K562 (cell line): ENCODE measurements around the gene NR3C1.
A peak's percentile ranks its signal among the peaks of the same experiment; 100 is the strongest.

ENCODE experiments used
- CREB1 ChIP-seq, 2 experiments: sonication (generic) in 1 of 2; formaldehyde crosslinking in 1 of 2; IDR thresholded peaks; 2 replicates each; pipeline versions ENCODE4 v1.6.1 to v1.8.0; 2012 to 2022; ENCODE audit warnings: inconsistent platforms in 1 of 2, mild to moderate bottlenecking in 1 of 2, missing genetic modification reagents in 1 of 2, moderate library complexity in 1 of 2
- FIP1L1 ChIP-seq: fragments of 200-400 bp; formaldehyde crosslinking; IDR thresholded peaks from 2 replicates; pipeline ENCODE4 v1.6.1; 2018; ENCODE audit warnings: mild to moderate bottlenecking, low read depth, low read length; ENCODE audit not compliant: poor library complexity, severe bottlenecking
- HCFC1 ChIP-seq: IDR thresholded peaks from 2 replicates; pipeline ENCODE4 v1.6.1; 2012; ENCODE audit warnings: low read depth, low read length, improper control_type of control experiment
- JUN ChIP-seq, 2 experiments: sonication (generic) in 1 of 2; formaldehyde crosslinking in 1 of 2; IDR thresholded peaks; 2 replicates each; pipeline versions ENCODE4 v1.6.1 to v1.8.0; 2012 to 2022; ENCODE audit warnings: borderline replicate concordance in 2 of 2, mild to moderate bottlenecking in 2 of 2, improper control_type of control experiment in 1 of 2, low read depth in 1 of 2, low read length in 1 of 2, missing genetic modification reagents in 1 of 2
- NCOA2 ChIP-seq, 2 experiments: fragments of 450-650 bp; IDR thresholded peaks; 2 replicates each; pipeline ENCODE4 v1.6.1; 2018; ENCODE audit warnings: mild to moderate bottlenecking in 2 of 2, moderate library complexity in 1 of 2; ENCODE audit not compliant: partially characterized antibody in 2 of 2
- NRF1 ChIP-seq, 2 experiments: fragments of 450-650 bp; IDR thresholded peaks in 1 of 2; conservative IDR thresholded peaks in 1 of 2; 2 replicates each; pipeline ENCODE4 v1.6.1; 2014; ENCODE audit warnings: mild to moderate bottlenecking in 2 of 2
- PRMT5 ChIP-seq: sonication (generic); formaldehyde crosslinking; IDR thresholded peaks from 2 replicates; pipeline ENCODE4 v1.5.0; 2020; ENCODE audit warnings: missing genetic modification reagents
- YY1 ChIP-seq, 3 experiments: IDR thresholded peaks; 2 replicates each; pipeline ENCODE4 v1.6.1; 2011; ENCODE audit warnings: low read length in 2 of 3, mild to moderate bottlenecking in 2 of 3, moderate library complexity in 2 of 3, borderline replicate concordance in 1 of 3, control low read depth in 1 of 3, low read depth in 1 of 3; ENCODE audit not compliant: insufficient read depth in 3 of 3, insufficient replicate concordance in 2 of 3, control insufficient read depth in 1 of 3, insufficient read length in 1 of 3; ENCODE audit errors: extremely low read depth in 1 of 3
- ZKSCAN3 ChIP-seq: fragments of 250-450 bp; sonication (Bioruptor Pico); IDR thresholded peaks from 2 replicates; pipeline ENCODE4 v1.4.0; 2020
- ZNF699 ChIP-seq: fragments of 250-450 bp; sonication (Bioruptor Pico); IDR thresholded peaks from 2 replicates; pipeline ENCODE4 v1.8.0; 2021; ENCODE audit warnings: mild to moderate bottlenecking, moderate library complexity; ENCODE audit not compliant: insufficient replicate concordance
- ZNF76 ChIP-seq: fragments of 250-450 bp; sonication (Bioruptor Pico); IDR thresholded peaks from 2 replicates; pipeline ENCODE4 v1.4.0; 2020; ENCODE audit warnings: mild to moderate bottlenecking, moderate library complexity, borderline replicate concordance
- TF ChIP-seq, protein P1 (sequence below), 3 experiments: IDR thresholded peaks in 2 of 3; conservative IDR thresholded peaks in 1 of 3; 2 replicates each; pipeline ENCODE4 v1.5.1; 2011 to 2012; ENCODE audit warnings: low read length in 3 of 3, mild to moderate bottlenecking in 3 of 3, control low read depth in 2 of 3, improper control_type of control experiment in 1 of 3, inconsistent platforms in 1 of 3, low read depth in 1 of 3, mixed read lengths in 1 of 3, moderate library complexity in 1 of 3; ENCODE audit not compliant: insufficient read depth in 2 of 3
- TF ChIP-seq, protein P2 (sequence below): sonication (generic); formaldehyde crosslinking; IDR thresholded peaks from 2 replicates; pipeline ENCODE4 v1.9.0; 2022; ENCODE audit warnings: mild to moderate bottlenecking, missing genetic modification reagents

DNA sequence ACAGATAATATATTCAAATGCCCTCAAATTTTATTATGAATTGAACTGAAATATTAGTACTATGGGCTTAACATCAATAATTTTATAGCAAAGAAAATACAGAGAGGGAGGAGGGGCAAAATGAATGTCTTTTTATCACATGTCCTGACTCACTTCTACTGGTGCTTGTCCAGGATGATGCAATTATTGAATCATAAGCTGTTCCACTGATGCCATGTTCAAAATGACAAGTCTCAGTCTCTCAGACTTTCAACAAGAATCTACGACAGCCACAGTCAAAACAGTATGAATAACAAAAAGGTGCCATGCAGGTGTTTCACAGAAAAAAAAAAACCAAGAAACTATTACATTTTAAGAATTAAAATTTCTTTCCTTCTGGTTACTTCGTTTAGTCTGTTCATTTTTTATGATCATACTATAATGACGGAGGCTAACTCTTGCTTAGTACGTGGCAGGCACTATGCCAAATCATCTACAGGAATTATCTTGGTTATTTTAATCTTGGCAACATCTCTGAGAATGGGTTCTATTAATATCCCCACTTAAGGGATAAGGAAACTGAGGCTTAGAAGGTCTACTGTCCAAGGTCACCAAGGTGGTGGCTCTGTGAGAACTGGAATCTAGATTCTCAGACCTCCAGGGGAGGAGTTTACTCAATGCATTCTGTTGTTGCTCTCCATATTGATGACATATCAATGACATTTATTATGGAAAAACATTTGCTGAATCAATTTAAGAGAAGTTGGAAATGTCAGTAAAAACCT is 61.5 kb downstream of the NR3C1 start:
- TF ChIP-seq, protein P1, sequence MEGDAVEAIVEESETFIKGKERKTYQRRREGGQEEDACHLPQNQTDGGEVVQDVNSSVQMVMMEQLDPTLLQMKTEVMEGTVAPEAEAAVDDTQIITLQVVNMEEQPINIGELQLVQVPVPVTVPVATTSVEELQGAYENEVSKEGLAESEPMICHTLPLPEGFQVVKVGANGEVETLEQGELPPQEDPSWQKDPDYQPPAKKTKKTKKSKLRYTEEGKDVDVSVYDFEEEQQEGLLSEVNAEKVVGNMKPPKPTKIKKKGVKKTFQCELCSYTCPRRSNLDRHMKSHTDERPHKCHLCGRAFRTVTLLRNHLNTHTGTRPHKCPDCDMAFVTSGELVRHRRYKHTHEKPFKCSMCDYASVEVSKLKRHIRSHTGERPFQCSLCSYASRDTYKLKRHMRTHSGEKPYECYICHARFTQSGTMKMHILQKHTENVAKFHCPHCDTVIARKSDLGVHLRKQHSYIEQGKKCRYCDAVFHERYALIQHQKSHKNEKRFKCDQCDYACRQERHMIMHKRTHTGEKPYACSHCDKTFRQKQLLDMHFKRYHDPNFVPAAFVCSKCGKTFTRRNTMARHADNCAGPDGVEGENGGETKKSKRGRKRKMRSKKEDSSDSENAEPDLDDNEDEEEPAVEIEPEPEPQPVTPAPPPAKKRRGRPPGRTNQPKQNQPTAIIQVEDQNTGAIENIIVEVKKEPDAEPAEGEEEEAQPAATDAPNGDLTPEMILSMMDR (IDR thresholded peaks at IDR 0.05 in 2 of 3, conservative IDR thresholded peaks at IDR 0.05 in 1 of 3; ENCODE audit: insufficient read depth in 2 of 3, low read depth in 1 of 3, low read length in 3 of 3), result no peak
- TF ChIP-seq JUN (IDR thresholded peaks at IDR 0.05; ENCODE audit: borderline replicate concordance, low read depth, low read length) (peak; percentile 70; the same call in 1 of the 2 replicates), JUN (CRISPR knock-in tag; IDR thresholded peaks at IDR 0.05; ENCODE audit: borderline replicate concordance) (no peak), HCFC1 (no peak), YY1 (IDR thresholded peaks at IDR 0.05; ENCODE audit: borderline replicate concordance in 1 of 3, control insufficient read depth in 1 of 3, extremely low read depth in 1 of 3, insufficient read depth in 3 of 3, insufficient read length in 1 of 3, insufficient replicate concordance in 2 of 3, low read depth in 1 of 3, low read length in 2 of 3) (no peak), ZNF699 (CRISPR knock-in tag) (no peak), ZKSCAN3 (CRISPR knock-in tag) (no peak), FIP1L1 (no peak), ZNF76 (CRISPR knock-in tag) (no peak), CREB1 (IDR thresholded peaks at IDR 0.05) (no peak), CREB1 (CRISPR knock-in tag; IDR thresholded peaks at IDR 0.05) (no peak), PRMT5 (CRISPR knock-in tag) (no peak), NCOA2 (IDR thresholded peaks at IDR 0.05; ENCODE audit: partially characterized antibody in 2 of 2) (no peak), NRF1 (conservative IDR thresholded peaks at IDR 0.05 in 1 of 2, IDR thresholded peaks at IDR 0.05 in 1 of 2) (no peak)
- TF ChIP-seq, protein P2, sequence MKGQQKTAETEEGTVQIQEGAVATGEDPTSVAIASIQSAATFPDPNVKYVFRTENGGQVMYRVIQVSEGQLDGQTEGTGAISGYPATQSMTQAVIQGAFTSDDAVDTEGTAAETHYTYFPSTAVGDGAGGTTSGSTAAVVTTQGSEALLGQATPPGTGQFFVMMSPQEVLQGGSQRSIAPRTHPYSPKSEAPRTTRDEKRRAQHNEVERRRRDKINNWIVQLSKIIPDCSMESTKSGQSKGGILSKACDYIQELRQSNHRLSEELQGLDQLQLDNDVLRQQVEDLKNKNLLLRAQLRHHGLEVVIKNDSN (CRISPR knock-in tag), result no peak
